Measurements from ENCODE around the gene PRR33.

PRR33 gene

DNA sequence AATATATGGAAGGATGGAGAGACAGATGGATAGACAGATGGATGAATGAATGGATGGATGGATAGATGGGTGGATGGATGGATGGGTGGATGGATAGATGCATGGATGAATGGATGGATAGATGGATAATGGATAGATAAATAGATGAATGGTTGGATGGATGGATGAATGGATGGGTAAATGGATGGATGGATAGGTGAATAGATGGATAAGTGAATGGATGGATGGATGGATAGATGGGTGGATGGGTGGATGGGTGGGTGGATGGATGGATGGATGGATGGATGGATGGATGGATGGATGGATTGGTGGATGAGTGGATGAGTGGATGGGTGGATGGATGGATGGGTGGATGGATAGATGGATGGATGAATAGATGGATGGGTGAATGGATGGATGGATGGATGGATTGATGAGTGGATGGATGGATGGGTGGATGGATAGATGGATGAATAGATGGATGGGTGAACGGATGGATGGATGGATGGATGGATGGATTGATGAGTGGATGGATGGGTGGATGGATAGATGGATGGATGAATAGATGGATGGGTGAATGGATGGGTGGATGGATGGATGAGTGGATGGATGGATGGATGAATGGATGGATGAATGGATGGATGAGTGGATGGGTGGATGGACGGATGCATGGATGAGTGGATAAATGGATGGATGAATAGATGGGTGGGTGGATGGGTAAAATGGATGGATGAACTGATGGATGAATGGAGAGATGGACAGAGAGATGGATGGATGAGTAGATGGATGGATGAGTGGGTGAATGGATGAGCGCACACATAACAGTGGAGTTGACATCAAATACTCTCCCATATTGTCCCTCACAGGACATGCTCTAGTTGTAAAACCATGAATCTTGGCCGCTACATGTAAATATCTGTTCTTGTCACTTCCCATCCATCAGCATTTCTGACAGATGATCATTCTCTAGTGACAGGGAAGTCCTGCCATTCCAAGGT lies 30.0 kb downstream of the PRR33 start:
- no peak for DNase-seq

DNA sequence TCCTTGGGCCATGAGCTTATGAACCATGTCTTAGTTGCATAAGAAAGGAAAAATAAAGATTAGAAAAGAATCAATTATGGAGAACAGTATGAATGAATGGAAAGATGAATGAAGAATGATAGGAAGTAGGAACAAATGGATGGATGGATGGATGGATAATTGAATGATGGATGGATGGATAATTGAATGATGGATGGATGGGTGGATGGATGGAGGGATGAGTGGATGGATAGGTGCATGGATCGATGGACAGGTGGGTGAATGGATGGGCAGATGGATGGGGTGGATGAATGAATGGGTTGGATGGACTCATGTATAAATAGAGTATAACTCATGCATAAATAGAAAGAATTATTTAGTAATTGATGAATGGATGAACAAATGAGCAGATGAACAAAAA lies 31.6 kb downstream of the PRR33 start:
- DNase-seq, result no peak

DNA sequence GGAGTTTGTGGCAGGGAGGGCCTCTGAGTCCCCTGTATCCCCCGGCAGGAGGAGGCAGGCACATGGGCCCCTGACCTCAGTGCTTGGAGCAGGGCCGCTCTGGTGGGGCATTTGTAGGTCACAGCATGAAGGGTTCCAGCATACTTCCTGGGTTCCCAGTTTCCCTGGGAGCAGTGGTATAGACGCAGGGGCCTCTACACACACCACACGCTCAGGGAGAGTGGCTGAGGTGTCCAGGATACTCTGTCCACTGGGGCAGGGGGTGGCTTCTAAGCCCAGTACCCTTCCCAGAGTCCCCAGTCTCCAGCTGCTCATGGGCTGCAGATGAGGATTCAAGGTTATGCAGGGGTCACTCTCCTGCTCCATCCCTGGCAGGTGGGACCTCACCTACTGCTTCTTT lies 32.7 kb downstream of the PRR33 start:
- DNase-seq, result no peak

DNA sequence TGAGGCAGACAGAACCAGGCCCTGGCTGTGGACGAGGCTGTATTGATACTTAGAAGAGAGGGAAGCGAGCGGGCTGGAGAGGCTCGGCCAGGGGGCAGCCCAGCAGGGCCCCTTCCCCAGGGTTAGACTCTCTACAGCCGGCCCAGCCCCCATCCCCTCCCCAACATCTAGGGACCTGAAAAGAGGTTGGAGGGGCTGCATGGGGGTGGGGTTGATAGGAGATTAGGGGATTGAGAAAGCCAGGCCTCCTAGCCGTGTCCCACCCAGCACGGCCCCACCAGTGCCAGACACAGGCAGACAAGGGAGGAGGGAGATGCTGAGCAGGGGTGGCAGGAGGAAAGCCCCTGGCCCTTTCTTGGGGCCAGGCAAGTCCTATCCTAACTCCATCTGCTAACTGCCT lies 33.1 kb downstream of the PRR33 start:
- DNase-seq, result no peak

DNA sequence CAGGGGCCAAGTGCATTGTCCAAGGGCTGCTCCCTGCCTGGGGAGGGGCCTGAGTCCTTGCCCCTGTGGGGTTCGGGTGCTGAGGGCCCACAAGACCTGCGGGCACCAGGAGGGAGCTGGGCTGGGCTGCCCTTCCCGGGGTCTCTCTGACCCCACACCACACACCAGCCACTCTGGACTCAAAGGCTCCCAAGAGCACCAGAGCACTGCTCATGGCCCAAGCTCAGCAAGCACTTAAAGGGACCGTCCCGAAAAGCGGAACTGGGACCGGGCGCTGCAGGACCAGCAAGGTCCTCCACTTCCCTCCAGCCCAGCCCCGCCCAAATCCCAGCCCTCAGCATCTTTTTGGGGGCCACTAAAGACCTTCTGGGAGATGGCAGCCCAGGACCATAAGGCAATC lies 33.5 kb downstream of the PRR33 start:
- no peak for DNase-seq

DNA sequence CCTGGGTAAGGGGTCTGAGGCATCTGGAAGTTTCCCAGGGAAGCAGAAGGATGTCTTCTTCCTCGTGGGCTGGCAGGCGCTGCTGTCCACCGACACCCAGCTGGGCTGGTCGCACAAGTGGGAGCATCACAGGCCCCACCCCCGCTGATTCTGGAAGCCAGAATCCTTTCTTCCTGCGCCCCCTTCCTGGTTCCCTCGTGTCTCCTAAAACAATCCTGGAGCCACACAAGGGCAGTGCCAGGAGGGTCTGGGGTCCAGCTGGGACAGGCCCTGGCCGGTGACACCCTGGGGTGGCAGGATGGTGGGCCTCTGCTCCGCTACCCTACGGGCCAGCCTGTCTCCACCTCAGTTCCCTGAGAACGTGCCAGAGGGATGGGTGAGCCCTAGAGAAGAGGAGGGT lies 34.6 kb downstream of the PRR33 start:
- DNase-seq, result no peak

DNA sequence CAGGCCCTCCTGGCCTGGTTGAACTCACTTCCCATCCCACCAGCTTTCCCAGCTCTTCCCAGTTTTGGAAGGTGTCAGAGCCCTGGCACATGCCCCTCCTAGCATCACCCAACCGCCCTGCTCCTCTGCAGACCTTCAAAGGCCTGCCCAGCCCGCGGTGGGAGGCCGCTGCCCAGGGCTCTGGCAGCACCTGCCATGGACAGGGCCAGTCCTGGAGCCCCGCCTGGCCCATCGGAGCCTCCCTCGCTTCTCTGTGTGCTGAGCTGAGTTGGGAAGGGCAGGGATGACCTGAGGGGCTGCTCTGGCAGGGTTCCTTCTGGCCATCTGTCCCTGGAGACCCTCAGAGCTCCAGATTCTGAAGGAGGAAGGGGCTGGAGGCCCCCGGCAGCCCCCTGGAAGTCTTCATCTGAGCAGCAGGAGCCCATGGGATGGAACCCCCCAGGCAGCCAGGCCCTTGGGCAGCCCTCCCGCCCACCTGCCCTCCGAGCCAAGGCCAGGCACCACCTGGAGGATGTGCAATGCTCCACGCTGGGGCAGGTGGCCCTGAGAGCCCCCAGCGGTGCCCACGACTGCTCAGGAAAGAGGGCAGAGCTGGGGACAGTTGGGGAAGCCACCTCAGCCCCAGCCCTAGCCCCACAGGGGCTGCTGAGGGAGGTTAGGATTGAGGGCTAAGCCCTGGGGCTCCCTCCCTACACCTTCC lies 35.2 kb downstream of the PRR33 start:
- no peak for DNase-seq

DNA sequence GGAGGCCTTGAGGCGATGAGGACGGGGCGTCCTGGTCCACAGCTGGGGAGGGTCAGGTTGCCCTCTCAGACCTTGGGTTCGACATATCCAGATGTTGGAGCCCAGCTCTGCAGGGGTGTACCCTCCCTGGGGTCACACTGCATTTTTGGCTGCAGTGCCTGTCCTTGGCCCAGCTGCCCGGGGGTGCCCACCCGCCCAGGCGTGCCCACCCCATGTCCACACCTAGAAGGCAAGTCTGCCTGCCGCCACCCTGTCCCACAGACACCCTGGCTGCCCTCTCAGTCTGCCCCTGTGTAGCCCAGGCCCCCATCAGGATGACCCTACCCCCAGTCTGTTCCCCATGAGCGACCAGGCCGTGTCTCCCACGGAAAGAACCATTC lies 35.8 kb downstream of the PRR33 start:
- no peak for DNase-seq

DNA sequence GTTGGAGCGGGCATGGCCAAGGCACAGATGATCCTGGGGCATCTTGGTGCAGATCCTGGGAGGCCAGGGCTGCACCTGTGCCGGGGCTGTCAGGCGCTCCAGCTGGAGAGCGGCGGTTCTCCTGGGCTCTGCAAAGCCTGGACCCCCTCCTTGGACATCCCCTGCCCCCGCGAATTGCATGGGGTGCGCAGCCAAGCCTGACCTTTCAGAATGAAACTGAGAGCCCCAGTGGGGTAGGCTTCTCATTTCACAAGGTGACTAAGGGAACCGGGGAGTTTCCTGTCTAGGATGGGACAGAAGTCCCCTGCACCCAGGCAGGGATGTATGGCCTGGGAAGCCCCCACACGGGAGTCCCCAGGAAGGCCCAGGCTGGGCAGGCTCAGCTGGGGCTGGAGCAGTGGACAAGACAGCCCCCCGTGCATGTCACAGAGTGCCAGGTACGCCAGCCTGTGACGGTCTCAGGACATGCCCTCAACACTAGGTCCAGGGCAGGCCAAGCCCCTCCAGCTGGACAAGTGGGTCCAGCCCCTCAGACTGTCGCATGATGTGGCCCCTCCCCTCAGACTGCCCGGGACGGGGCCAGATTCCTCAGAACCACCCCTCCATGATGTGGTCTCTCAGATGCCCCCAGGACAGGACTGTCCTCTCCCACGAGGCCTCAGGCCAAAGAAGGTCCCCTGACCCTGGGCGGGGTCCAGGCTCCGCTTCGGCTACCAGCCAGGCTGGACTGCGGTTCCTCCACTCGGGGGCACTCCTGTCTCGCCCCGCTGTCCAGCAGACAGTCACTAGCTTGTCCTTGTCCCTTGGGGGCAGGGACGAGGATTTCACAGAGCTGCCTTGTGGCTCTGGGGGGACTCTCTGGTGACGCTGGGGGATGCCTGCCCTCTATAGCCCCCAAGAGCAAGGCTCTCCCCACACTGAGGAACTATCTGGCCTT lies 36.5 kb downstream of the PRR33 start:
- DNase-seq, result no peak

DNA sequence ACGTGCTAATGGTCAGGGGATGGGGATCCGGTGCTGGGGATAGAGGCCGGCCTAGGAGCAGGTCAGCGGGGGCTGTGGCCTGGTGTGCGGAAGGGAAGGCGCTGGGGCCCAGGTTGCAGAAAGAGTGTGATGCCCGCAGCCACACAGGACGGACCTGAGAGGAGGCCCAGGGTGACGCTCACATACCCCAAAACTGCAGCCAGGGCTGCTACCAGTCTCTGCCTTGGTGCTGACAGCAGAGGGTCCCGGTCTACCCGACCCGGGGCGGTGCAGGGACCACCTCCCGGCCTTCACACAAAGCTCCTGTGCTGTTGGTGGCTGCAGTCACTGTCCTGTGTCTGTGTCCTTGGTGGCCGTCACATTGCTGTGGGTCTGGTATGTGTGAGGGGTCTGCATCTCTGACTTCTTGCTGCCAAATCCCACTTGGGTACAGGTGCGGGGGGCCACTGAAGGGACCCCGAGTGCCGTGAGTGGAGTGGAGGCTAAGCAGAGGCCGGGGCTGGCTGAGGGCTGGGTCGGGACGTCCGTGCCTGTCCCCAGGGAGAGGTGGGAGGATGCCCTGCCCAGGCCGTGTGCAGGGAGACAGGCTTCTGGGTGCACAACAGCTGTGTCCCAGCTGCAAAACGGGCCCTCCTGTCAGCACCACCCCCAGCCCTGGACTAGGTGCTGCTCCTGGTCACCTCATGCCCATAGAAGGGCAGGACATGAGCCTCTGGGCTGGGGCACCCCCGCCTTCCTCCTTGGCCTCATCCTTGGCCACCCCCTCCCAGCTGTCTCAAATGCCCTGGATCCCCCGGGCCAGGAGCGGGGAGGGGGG lies 37.4 kb downstream of the PRR33 start:
- no peak for DNase-seq

DNA sequence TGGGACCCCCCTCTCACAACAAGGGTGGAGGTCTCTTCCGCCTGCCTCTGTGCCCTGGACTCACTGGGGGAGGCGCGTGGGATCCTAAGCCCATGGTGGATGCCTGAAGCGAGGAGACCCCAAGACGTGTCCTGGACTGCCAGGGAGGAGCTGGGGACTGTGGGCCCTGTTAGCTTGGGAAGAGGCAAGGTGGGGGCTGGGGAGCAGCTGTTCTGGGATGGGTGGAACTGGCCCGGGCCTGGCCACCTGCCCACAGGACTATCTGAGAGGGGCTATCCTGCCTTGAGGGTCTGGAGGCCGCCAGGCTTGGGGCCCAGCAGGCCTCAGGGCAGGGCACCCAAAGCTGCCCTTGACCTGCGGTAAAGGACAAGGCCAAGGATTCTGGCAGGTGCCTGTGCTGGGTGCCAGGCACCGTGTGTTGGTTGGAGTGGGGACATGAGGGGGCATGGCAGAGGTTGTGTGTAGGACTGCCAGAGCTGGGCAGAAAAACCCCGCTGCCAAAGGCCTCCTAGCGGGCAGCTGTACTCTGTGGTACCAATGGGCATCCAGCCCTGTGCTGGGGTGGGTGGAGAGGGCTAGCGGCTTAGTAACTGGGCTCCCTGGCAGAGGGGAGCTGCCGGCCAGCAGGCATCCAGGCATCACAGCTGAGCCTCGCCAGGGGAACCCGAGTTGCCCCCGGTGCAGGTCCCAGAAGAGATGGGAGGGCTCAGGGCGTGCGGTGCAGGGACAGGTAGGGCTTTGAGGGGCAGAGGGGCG lies 38.1 kb downstream of the PRR33 start:
- no peak for DNase-seq

DNA sequence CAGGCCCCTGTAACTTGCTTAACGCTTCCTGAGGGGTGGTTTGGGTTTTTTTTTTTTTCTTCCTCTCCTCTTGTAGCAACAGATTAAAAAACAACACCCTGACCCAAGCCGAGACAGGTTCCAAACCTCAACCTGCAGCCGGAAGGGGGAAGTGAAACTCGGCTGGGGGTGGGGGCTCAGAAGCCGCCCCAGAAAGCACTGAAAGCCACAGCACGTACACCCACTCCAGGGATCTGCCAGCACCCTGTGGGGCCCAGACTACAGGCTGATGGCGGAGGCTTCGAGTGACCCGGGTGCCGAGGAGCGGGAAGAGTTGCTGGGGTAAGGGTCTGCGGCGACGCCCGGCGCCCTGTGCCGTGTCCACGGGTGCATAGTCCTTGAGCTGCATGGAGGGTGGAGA lies 38.8 kb downstream of the PRR33 start, which contains the start of gene LSP1:
LSP1 (plus strand) TSS at position 208 of the 400 bp plus-strand sequence; CDS start at position 269, 61 bp downstream.
- no peak for DNase-seq

DNA sequence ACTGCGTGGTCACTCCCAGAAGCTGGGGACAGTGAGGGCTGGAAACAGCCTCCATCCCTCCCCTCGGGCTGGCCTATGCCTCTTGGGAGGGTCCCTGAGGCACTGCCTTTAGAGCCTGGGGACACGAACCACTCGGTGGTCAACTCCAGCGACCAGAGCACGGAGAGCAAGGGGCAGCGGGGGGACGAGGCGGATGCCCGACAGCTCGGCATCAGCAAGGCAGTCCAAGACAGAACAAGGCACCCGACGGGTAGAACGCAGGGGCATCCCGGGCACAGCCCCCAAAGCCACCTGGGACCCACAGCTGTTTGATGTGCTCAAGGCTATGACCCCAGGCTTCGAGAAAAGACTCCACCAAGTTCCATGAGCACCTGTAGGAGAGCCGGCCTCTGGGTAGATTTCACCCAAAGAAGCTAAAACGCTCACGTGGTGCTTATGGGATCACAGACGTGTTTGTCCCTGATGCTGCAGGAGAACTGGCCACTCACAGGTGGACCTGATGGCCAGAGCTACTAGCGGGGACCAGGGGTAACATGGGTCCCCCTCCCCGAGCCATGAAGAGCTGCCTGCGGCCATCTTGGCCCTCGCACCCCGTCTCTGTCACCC lies 39.3 kb downstream of the PRR33 start:
- no peak for DNase-seq

DNA sequence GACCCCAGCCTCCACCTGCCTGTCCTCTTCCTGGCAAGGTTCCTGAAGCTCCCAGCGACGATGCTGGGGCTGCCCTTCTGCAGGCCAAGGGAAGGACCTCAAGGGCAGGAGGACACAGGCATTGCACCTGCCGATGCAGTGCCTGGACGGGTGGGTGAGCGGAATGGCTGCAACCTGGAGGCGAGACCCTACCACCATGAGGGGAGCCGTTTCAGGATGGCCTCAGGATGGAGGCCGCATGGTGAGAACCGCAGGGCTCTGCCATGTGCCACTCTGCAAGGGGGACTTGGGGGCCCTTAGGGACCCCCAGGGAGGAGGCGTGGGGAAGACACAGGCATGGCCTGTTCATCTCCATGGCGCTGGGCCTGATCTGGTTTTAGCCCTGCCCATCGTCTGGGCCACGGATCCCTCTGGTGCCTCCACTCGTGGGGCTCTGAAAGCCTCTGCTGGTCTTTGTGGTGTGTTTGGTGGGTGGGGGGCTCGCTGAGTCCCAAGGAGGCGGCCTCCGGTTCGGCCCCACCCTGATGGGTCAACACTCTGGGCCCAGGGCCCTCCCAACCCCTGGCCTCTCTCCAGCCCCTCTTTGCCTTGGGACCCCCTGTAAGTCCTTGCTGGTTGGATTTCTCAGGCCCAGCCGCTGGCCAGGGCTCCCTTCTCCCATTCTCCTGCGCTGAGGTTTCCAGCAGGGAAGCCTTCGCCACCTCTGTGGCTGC lies 40.1 kb downstream of the PRR33 start:
- DNase-seq, result no peak

DNA sequence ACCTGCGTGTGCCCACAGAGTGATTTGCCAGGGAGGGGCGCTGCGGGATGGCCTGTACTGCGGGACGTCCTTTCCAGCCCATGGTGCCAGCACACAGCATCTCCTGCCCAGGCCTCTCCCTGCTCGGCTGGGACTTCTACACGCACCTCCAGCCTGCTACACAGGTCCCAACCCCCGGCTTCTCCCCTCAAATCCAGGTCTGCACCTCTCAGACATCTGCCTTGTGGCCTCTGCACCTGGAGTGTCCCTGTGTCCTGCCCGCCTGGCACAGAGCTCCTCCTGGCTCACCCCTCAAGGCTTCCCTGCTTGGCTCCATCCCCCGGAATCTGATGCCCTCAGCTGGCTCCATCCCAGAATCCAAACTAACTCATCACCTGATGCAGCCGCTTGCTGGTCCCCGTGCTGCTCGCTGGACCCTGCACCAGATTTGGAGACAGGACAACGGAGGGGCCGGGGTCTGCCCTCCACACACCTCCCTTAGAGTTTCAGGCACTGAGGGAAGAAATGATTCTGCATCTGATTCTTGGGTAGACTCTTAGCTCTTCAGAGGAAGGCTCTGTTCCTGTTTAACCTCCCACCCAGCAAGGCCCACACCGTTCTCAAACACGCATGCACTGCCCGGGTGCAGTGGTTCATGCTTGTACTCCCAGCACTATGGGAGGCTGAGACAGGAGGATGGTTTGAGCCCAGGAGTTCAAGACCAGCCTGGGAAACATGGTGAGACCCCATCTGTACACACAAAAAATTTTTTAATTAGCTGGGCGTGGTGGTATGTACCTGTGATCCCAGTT lies 42.9 kb downstream of the PRR33 start:
- DNase-seq, result no peak

DNA sequence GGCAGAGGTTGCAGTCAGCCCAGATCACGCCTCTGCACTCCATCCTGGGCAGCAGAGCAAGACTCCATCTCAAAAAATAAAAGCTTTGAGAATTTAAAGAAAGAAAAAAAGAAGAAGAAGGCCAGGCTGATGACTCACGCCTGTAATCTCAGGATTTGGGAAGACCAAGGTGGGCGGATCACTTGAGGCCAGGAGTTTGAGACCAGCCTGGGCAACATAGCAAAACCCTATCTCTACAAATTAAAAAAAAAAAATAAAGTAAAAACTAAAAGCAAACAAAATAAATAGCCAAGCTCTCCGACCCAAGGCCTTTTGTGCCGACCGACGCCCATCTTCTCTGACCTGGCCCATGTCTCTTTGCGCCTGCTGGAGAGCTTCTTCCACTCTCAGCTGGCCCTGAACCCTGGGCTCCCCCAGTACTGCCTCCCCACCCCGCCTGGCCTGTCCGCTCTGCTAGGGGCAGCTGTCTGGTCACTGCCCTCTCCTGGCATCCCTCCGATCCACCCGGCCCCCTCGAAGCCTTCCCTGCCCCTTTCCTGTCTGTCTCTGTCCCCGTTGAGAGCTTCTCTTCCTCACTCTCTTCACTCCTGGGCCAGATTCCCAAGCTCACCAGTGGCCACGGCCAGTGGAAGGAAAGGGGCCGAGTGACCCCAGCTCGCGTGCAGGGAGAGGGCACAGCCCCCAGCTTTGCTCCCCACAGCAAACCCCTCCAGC lies 43.6 kb downstream of the PRR33 start:
- DNase-seq, result no peak

DNA sequence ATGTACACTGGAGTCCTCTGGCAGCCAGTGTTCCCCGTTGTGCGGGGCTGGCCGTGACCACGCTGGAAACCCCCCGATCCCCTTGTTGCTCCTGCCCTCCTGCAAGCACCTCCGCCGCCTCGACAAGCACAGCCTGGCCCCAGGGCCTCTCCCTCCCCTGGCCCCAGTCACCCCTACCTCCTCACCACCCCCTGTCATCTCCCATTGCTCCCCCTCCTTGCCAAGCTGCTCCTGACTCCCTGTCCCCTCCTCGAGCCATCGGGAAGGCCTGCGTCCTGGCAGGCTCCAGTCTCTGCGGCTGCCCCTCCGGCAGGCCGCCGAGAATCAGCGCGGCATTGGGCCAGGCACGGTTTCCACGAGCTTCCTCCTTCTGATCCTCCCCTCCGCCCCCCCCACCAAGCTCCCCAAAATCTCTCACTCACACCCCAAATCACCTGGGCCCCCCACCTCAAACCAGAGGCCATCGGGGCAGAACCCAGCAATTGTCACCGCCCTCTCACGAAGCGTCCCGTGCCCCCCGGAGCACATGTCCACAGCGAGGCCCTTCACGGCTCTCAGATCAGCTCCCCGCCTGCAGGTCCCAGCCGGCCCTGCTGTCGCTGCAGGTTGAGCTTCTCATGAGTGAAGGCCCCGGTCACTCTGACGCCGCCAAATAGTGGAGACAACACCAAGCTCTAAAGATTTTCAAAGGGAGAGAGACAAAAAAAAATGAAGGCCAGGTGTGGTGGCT lies 44.5 kb downstream of the PRR33 start:
- DNase-seq, result no peak

DNA sequence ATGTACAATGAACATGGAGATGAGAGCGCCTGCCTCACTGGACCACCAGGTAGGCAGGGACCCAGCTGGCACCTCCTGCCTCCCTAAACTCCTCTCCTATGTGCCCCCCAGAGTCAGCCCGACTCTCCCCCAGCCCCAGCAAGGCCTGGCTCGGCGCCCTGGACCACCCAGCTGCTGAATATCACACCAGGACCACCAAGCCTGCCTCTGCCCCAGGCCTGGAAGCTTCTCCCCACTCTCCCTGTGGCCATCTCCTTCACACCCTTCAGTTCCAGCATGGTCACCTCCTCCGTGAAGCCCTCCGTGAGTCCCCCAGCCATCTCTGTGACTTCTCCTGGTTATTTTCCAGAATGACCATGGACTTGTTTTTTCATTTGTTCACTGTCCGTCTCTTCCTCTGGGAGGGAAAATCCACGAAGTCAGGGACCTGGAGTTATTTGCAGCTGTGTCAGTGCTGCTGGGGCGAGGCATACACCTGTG lies 45.2 kb downstream of the PRR33 start:
- DNase-seq, result no peak

All from cortex of kidney (tissue), 1 donor.